ENCODE results near the gene TMEM18. TPM values are rescaled to one million over a fixed set of nuclear protein-coding genes. Genes with fewer than 3 reads are reported as not detected.

The TMEM18 gene
- total RNA-seq, 1 experiment from 2014 or later: 19.0 TPM

GRCh38 chr2:681312-681711 lies 4.1 kb upstream of the TMEM18 start:
- Mint-ChIP-seq H3K36me3 (ENCODE audit: insufficient read depth, unreplicated experiment) (peaks cover 23% of the 10 kb centered on the region), H3K27me3 (ENCODE audit: unreplicated experiment) (no peaks in the 10 kb centered on the region), H3K27ac (ENCODE audit: unreplicated experiment) (no peak overlapping the region), H3K9me3 (ENCODE audit: low read depth, unreplicated experiment) (peaks cover 19% of the 10 kb centered on the region), H3K4me3 (ENCODE audit: low read depth, unreplicated experiment) (no peak overlapping the region), H3K4me1 (ENCODE audit: low read depth, unreplicated experiment) (peaks cover 1% of the 10 kb centered on the region)
- intact Hi-C loops (cut with micrococcal nuclease; ENCODE audit: unreplicated experiment): no loop called here
- DNase-seq: no peak
- CTCF ChIA-PET: no interaction called here
- no TSS peak for BruUV-seq (replicated peaks)
- TF ChIP-seq, protein P1, sequence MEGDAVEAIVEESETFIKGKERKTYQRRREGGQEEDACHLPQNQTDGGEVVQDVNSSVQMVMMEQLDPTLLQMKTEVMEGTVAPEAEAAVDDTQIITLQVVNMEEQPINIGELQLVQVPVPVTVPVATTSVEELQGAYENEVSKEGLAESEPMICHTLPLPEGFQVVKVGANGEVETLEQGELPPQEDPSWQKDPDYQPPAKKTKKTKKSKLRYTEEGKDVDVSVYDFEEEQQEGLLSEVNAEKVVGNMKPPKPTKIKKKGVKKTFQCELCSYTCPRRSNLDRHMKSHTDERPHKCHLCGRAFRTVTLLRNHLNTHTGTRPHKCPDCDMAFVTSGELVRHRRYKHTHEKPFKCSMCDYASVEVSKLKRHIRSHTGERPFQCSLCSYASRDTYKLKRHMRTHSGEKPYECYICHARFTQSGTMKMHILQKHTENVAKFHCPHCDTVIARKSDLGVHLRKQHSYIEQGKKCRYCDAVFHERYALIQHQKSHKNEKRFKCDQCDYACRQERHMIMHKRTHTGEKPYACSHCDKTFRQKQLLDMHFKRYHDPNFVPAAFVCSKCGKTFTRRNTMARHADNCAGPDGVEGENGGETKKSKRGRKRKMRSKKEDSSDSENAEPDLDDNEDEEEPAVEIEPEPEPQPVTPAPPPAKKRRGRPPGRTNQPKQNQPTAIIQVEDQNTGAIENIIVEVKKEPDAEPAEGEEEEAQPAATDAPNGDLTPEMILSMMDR (IDR thresholded peaks at IDR 0.05; ENCODE audit: unreplicated experiment): no peak

DNA sequence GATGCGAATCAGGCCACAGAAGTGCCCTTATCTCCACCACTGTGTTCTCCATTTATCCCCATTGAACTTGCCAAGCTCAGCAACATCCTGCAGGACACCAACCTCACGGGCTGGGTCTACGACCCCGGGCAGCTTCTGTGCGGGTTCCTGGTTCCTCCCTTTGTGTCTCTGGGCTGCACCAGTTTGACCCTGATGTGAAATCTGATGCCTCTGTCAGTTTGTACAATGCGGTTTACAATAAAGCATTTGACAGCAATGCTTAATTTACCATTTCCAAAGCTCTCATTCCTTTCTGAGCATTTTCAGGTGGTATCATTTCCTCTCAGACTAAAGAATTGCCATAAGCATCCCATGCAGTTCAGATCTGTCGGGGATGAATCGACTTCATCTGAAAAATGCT lies 3.3 kb upstream of the TMEM18 start:
- Mint-ChIP-seq H3K9me3 (ENCODE audit: low read depth, unreplicated experiment) (peaks cover 19% of the 10 kb centered on the region), H3K4me1 (ENCODE audit: low read depth, unreplicated experiment) (peaks cover 10% of the 10 kb centered on the region), H3K36me3 (ENCODE audit: insufficient read depth, unreplicated experiment) (peaks cover 28% of the 10 kb centered on the region), H3K27me3 (ENCODE audit: unreplicated experiment) (no peaks in the 10 kb centered on the region), H3K4me3 (ENCODE audit: low read depth, unreplicated experiment) (no peak overlapping the region), H3K27ac (ENCODE audit: unreplicated experiment) (no peak overlapping the region)
- no peak for DNase-seq
- CTCF ChIA-PET: no interaction called here
- BruUV-seq (replicated peaks): no TSS peak
- TF ChIP-seq, protein P1 (IDR thresholded peaks at IDR 0.05; ENCODE audit: unreplicated experiment): no peak
- intact Hi-C loops (cut with micrococcal nuclease; ENCODE audit: unreplicated experiment): no loop called here

- Mint-ChIP-seq H3K27me3 (ENCODE audit: unreplicated experiment) (no peaks in the 10 kb centered on the region), H3K9me3 (ENCODE audit: low read depth, unreplicated experiment) (peaks cover 9% of the 10 kb centered on the region), H3K4me3 (ENCODE audit: low read depth, unreplicated experiment) (peak overlapping the region; percentile 98), H3K4me1 (ENCODE audit: low read depth, unreplicated experiment) (peaks cover 20% of the 10 kb centered on the region), H3K36me3 (ENCODE audit: insufficient read depth, unreplicated experiment) (peaks cover 28% of the 10 kb centered on the region), H3K27ac (ENCODE audit: unreplicated experiment) (peak overlapping the region; percentile 90)
- intact Hi-C loops (cut with micrococcal nuclease; ENCODE audit: unreplicated experiment): no loop called here
- CTCF ChIA-PET: no interaction called here
- BruUV-seq (replicated peaks): no TSS peak
- TF ChIP-seq, protein P1 (IDR thresholded peaks at IDR 0.05; ENCODE audit: unreplicated experiment): no peak
- no peak for DNase-seq
Measured at GRCh38 chr2:678964-679363, 1.8 kb upstream of the TMEM18 start.

DNA sequence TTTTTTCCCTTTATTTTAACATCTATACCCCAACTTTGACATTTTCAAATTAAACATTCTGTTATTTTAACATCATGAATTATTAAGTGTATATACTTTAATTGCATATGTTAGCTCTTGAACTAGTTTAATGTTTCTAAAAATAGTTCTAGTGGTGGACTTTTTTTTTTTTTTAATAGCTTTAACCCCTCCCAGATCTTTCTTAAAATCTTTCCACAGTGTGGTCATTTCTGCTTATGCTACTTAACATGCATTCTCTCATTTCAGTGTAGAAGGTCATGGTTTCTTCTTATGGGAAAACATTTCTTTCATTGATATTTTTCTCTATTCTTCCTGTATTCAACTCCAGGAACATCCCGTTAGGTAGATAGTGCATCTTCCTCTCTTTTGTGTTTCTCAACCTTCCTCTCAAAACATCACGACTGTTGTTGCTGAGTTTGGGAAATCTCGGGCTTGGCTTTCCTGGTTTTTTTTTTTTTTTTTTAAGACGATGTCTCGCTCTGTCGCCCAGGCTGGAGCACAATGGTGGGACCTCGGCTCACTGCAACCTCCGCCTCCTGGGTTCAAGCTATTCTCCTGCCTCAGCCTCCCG lies 849 bp upstream of the TMEM18 start:
- intact Hi-C loops (cut with micrococcal nuclease; ENCODE audit: unreplicated experiment): no loop called here
- CTCF ChIA-PET: no interaction called here
- Mint-ChIP-seq H3K27me3 (ENCODE audit: unreplicated experiment) (no peaks in the 10 kb centered on the region), H3K9me3 (ENCODE audit: low read depth, unreplicated experiment) (peaks cover 6% of the 10 kb centered on the region), H3K4me3 (ENCODE audit: low read depth, unreplicated experiment) (peak overlapping the region; percentile 98), H3K27ac (ENCODE audit: unreplicated experiment) (peak overlapping the region; percentile 90), H3K36me3 (ENCODE audit: insufficient read depth, unreplicated experiment) (peaks cover 28% of the 10 kb centered on the region), H3K4me1 (ENCODE audit: low read depth, unreplicated experiment) (peaks cover 20% of the 10 kb centered on the region)
- TF ChIP-seq, protein P1 (IDR thresholded peaks at IDR 0.05; ENCODE audit: unreplicated experiment): no peak
- no peak for DNase-seq
- no TSS peak for BruUV-seq (replicated peaks)

All from Calu3 (cell line).